GM19452 (cell line): ENCODE results near the gene CIROP.
"Not testable (repeated sequence)": the region's sequence is repeated elsewhere in the genome, so short reads cannot be mapped to it uniquely, and the experiment has no call there.

Experiments used
- ATAC-seq: cut with Tn5 transposase; IDR thresholded peaks from one replicate; pipeline ENCODE4 v1.9.1; 2021; ENCODE audit not compliant: unreplicated experiment

Gene CIROP

GRCh38 chr14:23115039-23115731, 10.4 kb upstream of the CIROP start:
- no peak for ATAC-seq

DNA sequence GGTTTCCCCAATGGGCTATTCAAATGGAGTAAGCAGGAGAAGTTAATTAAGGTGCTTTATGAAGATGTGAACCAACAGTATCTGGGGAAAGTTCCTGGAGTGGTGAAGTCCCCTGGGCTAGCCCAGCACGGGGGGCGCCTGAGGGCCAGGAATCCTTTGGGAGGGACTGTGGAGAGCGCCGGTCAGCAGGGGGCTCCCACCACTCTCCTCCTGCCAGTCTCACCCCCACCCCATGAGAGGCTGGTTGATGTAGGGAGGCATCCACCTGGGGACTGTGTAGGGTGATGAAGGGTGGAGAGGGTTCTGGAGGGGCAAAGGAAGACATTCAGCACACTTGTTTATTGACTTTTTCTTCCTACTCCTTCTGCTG, 9.9 kb upstream of the CIROP start:
- ATAC-seq = no peak

- ATAC-seq = no peak
Observed at GRCh38 chr14:23114120-23114458, 9.3 kb upstream of the CIROP start.

GRCh38 chr14:23113431-23114119, 8.8 kb upstream of the CIROP start:
- ATAC-seq = no peak

- ATAC-seq = no peak
Observed at GRCh38 chr14:23112359-23113178, 7.8 kb upstream of the CIROP start.

GRCh38 chr14:23110579-23111365, 6.0 kb upstream of the CIROP start:
- no peak for ATAC-seq

DNA sequence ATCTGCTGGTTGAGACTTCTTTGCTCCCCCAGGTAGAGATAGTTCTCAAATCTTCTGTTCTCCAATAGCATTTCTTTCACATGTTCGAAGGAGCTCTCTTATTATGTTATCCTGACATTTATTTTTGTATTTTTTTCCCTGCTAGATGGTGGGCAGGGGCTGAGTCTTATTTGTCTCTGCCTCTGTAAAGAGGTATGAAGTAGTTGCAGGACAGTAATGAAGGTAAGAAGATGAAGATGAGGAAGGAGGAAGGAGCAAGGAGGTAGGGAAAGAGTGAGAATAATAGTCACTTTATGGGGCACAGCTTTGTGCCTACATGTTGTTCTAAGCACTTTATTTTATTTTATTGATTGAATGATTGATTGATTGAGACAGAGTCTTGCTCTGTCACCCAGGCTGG, 5.0 kb upstream of the CIROP start:
- ATAC-seq = no peak

- ATAC-seq = not testable (repeated sequence)
Observed at GRCh38 chr14:23108169-23108568, 3.4 kb upstream of the CIROP start.

GRCh38 chr14:23107620-23108019, 2.8 kb upstream of the CIROP start:
- not testable (repeated sequence) for ATAC-seq

- no peak for ATAC-seq
Observed at GRCh38 chr14:23106747-23107045, 1.9 kb upstream of the CIROP start.

GRCh38 chr14:23105348-23105824, 597 bp upstream of the CIROP start:
- ATAC-seq = no peak

GRCh38 chr14:23104070-23104590, 659 bp downstream of the CIROP start:
- ATAC-seq = no peak

DNA sequence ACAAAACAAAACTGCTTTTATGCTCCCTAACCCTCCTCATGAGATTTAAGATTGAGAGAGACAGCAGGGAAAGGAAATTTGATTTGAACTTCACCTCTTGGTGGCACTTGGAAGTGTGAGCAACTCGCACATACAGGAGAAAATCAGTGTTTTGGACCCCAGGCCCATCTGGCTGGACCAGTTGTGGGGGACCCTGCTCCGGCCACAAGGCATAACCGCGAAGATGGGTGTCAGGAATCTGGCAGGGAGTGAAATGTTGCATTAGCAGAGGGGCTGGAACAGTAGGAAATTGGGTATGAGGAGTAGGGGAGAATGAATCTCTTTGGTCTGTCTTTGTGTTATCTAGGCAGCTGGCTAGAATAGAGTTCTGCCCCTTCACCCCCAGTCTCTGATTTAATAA, 1.2 kb downstream of the CIROP start:
- no peak for ATAC-seq

- ATAC-seq = no peak
Observed at GRCh38 chr14:23102801-23103200, 2.0 kb downstream of the CIROP start.

DNA sequence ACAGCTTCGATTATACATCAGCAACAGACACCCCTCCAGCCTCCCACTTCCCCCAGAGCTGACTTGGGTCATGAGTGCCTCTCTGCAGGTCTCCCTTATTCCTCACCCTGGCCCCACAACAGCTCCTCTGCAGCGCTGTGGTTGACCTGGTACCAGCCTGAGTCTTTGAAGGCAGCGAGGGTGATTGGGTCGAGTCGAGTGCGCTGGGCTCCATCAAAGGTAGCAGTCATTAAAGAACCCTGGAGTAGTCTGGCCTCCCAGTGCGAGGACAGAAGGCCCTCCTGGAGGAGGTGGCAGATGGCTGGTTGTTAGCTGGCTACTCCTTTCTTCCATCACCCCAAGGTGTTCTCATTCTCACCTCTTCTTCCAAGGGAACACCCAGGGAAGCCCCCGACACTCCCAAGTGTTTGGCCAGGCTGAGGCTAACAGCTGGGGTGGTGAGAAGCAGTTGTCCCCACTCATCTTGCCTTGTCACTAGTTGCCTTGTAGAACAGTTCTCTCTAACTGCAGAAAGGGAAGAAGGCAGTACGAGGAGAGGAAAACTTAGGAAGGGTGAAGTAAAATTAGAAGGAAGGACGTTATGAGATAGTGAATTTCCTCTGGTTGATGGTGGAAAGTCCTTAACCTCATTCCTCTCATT, 2.7 kb downstream of the CIROP start:
- no peak for ATAC-seq

- ATAC-seq = no peak
Observed at GRCh38 chr14:23101213-23101970, 3.4 kb downstream of the CIROP start.

- ATAC-seq = no peak
Observed at GRCh38 chr14:23099212-23099861, 5.5 kb downstream of the CIROP start.

GRCh38 chr14:23097786-23098185, 7.0 kb downstream of the CIROP start:
- ATAC-seq = no peak
